Stimulated activated naive CD4-positive, alpha-beta T cell (primary cell): Measurements from ENCODE around the gene ELMO1.
A peak's percentile ranks its signal among the peaks of the same experiment; 100 is the strongest.

Experiments
- DNase-seq, 6 experiments: peaks; one replicate each; lab custom pipeline; 2025; lab: John Stamatoyannopoulos, UW

ELMO1 gene

DNA sequence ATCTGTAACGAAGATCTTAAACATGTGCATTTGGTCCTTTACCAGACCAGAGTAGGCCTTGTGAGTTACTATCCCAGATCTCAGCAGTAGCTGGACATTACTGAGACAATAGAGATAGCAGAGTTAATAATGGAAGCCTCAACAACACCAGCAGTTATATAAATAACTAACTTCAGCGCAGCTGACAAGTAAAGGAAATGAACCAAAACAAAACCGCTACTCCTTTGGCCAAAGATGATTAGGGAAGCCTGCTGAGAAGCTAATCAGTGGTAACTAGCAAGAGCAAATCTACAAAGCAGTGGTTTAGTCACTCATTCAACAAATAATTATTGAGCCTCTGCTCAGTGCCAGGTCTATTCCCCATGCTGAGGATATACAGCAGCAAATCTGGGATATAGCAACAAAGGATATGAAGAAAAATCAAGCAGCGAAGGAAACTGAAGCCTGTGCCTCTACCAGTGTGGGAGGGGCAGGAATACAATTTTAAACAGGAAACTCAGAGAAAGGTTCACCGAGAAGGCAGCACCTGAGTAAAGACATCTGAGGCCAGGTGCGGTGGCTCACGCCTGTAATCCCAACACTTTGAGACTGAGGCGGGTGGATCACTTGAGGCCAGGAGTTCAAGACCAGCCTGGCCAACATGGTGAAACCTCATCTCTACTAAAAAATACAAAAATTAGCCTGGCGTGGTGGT, 103.6 kb downstream of the ELMO1 start:
- peak in 2 of 6 experiments; percentile 23 to 43 for DNase-seq

DNA sequence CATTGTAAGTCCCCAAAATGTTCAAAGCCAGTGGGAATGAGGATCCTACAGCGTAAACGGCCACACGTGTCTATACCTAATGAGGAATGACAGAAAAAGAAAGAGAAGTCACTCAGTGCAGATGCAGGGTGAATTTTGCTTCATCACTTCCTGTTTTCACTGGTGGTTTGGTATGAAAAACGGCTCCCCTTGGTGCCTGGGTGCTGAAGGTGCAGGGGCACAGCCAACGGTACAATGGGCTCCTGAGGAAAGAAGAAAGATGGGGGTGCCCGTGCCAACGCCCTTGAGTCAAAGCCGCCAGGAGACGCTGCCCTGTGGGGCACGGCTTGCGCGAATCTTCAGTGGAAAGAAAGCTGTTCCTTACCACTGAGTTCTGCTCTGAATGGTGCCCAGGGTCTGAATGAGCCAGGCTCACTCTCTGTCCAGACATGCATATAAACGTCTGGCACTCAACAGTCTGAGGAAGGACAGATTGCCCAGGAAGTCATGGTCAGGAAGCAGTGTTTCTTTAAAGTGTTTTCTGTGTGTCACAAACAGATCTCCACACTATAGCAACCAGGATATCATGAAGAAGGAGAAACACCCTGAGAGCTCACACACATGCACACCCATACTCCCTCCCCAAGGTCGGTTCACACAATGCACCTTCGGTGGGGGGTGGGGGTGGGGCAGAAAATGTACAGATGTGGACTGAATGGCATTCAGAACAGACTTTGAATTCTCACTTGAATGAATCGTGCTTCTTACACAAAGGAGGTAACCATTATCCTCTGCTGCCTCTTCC, 105.8 kb downstream of the ELMO1 start:
- peak; percentile 50 to 79 (median 58) for DNase-seq

DNA sequence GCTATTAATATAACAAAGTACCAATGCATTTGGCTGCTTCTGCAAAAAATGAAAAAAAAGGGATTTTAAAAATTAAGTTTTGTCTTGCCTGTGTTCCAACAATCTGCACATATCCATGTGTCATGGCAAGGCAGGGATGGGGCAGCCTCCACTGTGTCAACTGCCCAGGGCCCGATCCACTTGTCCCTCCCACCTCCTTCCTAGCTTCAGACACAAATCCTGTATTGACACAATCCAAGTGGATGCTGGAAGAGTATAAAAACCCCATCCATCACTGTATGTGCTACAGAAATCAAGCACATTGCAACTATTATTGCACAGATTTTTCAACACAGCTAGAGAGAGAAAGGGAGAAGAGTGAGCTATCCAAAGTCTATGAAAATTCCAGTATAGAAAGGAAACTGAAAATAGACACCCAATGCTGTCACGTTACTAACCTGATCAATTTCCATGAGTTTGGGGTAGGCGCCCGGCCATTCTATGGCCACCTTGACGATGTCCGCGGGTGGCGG, 106.4 kb downstream of the ELMO1 start:
- no peak for DNase-seq

DNA sequence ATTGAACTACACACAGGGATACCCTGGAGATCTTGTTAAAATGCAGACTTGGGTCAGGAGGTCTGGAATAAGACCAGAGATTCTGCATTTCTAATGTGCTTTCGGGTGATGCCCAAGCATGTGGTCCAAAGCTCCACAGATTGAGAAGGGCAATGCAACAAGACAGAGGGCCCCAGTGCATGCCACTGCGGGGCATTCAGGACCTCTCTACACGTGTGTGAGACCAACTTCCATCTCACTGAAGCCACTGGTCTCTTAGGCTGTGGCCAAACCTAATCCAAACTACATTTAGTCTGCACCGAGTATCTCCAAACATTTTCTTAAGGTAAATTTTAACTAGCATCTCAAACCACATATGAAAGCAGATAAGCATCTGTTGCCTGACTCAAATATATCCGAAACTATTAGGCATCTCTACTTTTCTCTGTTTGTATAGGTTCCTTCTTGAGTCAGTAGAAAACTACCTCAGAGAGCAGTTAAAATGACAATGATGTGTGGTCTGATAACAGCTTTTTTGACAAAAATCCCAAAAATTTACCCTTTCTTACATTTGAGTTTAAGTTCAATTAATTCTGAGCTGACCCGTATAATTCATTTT, 107.5 kb downstream of the ELMO1 start:
- DNase-seq = no peak

DNA sequence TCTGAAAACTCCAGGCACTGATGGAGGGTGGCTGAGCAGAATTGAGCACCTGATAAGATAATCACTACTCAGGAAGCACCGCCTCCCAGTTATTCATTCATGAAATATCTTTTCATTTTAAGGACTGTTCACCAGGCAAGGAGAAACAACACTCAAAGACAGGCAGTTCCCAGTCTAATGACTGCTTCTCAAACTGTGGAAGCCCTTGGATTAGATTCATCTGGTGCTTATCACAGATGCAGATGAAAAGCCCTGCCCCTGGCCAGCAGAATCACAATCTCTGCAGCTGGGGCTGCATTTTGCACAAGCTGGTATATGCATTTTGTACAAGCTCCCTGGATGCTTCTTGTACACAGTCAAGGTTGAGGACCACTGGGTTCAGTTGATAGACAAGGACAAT, 109.7 kb downstream of the ELMO1 start:
- no peak for DNase-seq

DNA sequence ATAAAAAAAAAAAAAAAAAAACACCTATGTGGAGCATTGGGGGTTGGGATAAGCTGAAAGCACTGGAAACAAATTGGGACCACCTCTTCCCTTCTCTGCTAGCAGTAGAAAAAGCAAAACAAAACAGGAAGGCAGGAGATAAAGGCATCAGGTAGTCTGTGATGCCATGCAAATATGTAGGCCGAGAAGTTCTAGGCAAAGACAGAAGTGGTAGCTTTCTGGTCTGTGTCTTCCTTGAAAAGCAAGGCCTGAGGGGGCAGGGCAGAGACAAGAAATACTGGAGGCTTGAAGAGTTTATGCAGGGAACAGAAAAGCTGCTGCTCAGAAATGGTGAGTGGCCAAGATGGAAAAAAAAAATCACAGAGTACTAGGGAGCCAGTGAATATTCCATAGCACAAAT, 111.1 kb downstream of the ELMO1 start:
- DNase-seq = no peak

DNA sequence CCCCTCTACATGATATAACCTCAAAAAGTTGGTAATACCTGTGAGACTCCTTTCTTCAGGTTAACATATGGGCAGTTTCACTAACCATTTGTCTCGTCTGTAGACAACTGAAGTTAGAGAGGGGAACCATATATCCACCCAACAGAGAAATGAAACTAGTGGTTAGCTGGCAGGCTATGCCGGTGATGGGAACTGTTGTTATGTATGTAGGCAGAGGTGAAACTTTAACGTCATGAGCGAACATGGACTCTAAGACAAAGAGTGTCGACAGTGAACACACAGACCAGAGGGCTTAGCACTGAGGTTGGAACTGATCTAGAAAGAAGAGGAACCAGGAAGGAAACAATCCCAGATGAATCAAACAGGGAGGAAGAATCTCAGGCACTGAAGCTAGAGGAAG, 112.4 kb downstream of the ELMO1 start:
- no peak for DNase-seq

DNA sequence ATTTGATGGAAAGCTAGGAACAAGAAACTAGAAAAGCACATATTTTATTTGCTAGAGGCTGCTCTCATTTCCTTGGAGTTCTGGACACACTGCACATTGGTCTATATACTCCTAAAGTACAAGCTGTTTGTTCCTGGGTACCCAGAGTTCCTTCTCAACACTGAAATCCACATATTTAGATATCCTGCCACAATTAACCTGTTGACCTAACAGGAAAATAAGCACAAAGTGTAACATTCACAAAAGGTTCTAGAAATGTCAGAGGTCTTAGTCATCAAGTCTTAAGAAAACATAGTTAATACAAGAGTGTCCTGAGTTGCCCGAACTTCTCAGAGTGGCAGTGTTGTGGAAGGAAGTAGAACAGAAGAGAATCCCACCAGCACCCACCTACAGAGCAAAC, 115.6 kb downstream of the ELMO1 start:
- no peak for DNase-seq

DNA sequence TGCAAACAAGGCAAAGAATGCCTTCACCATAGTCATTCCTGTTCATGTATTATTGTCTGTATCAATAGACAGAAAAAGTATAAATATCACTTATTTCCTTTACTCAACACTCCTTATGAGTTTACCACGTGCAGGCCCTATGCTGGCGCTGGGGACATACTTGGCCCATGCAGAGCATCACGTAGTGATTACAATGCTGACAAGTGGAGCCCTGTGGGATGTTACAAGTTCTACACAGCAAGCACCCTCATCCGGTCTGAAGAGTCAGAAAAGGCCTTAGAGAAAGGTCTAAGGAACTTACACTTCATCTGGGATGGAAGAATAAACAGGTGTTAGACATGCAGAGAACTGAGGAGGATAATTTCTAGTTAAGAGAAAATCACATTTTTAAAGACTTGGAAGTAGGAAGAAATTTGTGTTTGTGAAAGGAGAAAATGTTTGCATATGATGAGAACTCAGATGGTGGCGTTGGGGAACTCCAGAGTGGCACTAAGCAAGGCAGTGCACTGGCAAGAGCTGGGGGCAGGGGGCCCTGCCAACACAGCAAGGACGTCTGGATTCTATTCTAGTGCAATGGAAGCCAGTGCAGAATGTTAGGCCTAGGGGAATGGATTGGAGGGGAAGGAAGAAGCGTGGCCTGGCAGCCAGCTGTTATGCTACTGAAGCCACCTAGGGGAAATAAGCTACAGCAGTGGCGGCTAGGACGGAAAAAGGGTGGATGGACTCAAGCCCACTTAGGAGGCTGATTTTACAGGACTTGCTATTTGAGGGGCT, 116.2 kb downstream of the ELMO1 start:
- DNase-seq = no peak

DNA sequence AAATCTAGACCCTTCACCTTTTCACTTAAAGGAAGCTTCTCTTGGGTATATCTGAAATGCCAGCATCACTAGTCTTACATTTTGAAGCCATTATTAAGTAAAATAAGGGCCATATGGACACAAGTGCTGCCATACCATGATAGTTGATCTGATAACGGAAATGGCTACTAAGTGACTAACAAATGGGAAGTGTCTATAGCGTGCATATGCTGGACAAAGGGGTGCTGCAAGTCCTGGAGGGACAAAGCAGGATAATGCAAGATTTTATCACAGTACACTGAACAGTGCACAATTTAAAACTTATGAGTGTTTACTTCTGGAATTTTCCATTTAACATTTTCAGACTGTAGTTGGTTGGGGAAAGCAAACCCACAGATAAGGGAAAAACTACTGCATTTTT, 117.9 kb downstream of the ELMO1 start:
- no peak for DNase-seq

DNA sequence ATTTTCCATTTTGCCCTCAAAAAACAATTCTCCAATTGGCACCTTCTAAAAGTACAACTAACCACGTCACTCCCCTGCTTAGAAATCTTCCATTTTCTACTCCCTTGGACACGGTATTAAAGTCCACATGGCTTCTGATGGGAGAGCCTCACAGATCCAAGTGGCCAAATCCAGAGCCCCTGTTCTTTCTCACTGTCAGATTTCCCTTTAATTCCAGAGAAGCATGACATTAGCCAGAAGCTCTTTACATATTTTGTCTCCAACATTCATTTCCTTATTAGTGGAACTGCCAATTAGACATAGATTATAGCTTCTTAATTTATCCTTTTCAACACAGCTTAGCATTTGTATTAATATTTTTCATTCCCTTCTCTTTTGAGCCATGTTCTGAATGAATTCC, 118.7 kb downstream of the ELMO1 start:
- DNase-seq = no peak

DNA sequence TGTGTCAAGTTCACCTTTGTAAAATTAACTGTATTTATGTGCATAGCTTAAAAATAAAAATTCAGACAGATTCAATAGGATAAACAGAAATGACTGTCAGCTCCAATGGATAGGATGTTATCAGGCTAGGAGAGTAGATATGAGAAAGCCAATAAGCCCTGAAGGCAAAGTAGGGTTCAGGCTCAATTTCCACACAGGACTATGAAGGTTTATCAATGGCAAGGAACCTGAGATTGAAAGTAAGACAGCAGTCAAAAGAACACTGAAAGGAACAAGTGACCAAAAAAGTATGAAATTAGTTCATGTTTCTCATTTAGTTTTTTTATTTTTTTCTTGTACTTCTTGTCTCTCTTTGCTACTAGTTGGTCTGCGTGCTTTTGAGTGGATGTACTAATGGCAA, 121.4 kb downstream of the ELMO1 start:
- DNase-seq = no peak

DNA sequence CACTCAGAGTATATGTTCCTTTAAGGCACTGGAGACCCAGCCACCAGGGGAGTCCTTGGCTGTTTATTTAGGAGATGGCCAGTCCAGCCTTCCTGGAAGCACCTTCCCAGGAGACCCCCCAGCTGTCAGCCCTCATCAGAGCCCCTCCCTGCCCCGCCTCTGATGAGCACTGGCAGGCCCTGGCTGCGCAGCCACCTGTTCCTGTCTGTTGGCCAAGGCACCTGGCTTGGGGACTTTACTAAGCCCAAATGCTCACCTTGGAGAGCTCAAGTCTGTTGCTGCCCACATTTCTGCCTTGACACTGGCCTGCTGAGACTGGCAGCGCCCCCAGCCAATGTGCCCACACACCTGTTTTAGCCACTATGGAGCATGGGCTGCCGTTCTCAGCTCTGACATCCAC, 124.7 kb downstream of the ELMO1 start:
- DNase-seq = no peak

DNA sequence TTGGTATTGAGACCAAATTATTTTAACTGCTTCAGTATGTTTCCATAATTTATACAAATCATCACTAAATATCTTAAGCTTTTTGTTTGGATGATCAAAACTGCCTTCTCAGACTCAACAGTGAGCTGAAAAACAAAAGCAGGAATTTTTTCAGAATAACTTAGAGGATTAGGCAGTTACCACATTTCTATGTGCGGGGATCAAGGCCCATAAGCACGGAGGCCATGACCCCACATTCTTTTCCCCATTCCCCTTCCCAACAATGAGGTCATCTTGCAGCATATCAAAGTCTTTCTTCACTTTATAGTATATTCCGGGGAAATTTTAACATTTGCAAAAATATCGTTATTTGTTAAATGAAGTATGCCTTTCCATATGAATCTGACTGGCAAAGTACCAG, 125.8 kb downstream of the ELMO1 start:
- no peak for DNase-seq

DNA sequence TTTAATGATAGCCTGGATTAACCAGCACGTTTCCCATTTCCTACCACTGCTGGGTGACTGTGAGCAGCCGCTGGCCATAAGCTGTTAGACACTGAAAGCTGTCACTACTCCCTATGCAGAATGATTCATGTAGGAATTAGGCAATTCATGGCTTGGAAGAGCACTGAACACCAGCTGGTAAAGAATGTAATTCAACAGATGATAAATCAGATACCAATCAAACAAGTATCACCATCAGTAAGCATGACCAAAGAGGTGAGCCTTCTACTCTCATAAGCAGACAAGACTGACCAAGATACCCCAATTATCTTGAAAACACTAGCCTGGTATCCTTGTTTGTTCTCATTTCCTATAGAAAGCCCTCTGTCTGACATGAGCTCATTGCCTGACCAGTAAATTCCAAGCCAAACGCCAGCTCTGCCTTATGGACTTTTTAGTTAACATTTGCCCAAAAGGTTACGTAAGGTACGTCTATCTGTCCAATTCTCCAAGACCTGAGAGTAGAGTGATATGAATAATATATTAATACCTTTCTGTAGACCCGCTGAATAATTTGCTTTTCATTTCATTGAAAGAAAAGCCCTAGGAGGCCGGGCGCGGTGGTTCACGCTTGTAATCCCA, 127.7 kb downstream of the ELMO1 start:
- DNase-seq = no peak

DNA sequence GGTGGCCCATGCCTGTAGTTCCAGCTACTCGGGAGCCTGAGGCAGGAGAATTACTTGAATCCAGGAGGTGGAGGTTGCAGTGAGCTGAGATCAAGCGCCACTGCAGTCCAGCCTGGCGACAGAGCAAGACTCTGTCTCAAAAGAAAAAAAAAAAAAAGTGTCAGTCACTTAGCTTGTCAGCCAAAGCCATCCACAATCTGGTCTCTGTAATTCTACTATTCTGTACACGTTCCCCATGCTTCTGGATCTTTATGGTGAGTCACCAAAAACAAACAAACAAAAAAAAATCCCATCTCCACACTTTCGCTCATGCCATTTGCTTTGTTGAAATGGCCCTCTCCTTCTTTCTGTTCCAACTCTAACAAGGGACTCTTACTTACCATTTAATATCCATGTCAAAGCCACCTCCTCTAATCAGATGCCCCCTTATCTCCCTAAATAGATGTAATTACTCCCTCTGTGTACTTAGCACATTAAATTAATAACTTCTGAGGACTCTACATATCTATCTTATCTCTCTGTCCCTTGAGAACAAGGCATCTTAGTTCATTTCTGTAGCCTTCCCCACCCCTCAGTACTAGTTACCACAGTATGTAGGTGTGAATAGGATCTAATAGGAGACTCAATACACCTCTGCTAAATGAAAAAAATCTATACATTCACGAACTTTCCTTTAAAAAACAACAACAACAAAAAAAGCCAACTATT, 128.4 kb downstream of the ELMO1 start:
- no peak for DNase-seq

DNA sequence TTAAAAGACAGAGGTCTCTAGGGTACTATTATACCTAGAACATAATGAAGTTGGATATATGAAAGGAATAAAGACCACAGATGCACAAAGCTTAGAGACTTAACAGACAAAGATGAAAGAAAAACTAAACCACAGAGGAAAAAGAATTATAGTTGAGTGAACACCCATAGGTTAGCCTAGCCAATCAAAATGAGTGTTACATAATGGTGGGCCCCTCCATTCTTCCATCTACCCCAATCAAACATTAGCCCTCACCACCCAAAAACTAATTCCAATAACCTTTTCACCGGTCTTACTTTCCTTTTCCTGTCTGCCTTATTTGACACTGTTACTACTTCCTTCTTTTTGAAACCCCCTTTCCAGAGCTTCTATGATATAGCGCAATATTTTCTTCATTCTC, 130.1 kb downstream of the ELMO1 start:
- DNase-seq = peak in 2 of 6 experiments; percentile 14 to 45

DNA sequence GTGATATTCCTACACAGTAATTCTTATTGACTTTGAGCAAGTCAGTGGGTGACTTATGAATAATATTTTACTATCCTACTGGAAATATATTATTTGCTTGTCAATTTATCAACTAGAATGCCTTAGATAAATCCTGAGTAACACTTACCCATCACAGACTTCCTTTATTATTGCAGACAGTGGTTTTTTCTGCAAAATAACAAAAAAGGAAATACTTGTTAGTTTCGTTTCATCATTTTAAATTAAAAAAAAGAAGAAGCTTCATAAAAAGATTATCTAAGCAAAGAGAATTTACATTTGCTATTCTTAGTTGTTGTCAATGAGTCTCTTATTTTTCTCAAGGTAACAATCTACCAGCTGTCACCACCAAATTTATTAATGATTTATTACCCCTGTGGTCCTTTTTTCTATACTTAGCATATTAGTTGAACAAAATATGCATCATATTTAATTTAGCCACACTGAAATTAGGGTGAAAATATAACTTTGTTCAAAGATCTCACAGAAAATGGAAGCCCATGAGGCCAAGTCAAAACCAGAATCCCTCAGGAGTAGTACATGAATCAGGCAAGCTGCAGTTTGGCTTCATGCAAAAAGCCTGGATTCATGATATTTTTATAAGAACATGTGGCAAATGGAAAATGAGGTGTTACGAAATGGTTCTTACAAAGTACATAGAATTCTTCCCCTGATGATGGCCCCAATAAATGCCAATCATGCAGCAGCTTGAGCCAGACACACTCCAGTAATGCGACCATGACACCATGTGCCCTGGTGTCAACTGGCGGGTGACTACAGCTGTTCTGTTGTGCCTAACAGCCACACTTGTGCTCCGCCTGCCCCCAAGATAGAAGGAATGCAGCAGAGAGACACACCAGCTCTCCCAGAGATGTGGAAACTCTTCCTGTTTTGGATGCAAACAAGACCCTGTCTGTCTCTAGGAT, 132.6 kb downstream of the ELMO1 start:
- DNase-seq = no peak

DNA sequence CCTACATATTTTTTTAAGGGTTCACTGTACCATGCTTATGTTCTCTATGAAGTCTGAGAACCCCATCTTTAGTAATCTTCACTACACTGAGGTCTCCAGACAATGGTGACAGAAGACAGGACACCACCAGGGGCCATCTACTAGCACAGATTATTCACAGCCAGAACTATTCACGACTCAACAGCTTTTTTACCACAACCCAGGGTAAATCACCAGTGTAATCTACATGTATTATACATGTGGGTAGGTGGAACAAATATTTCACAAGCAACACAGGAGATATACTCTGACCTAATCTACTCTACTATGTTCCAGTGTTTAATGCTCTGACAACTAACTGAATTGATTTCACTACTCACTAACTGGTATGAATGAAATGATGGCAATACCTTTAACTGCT, 136.1 kb downstream of the ELMO1 start:
- DNase-seq = no peak

DNA sequence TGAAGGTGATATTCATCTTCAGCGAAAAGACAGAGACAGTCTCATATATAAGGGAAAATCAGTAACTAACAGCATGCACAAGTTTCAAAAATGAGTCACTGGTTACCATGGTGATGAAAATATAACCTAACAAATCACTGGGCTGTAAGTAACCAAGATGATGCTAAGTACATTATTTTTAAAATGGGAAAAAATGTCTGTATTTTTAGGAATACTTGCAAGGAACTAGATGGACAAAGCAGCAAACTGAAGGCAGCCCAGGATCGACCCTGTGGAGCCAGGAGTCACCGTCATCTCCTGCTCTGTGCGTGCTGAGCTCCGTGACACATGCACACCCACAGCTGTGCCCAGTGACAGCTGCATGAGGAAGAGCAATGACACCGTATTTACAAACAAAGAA, 137.3 kb downstream of the ELMO1 start:
- peak in 2 of 6 experiments; percentile 16 to 18 for DNase-seq
